Endothelial cell of umbilical vein (primary cell): ENCODE data around the gene PLAGL2. TPM values are rescaled to one million over a fixed set of nuclear protein-coding genes. Genes with fewer than 3 reads are reported as not detected.

Experiments used
- BruUV-seq: library from RNA; stranded (reverse); fragments of 400-500 nt; replicated peaks from 2 replicates; lab custom pipeline; 2021; lab: Mats Ljungman, UMichigan
- CTCF ChIA-PET: fragments of 300-600, 350-600 bp; sonication (Branson Sonifier 250); formaldehyde crosslinking; loops from one replicate; lab custom pipeline; 2021; ENCODE audit warnings: antibody characterized with exemption, inconsistent platforms; lab: Charles Lee
- POLR2A ChIA-PET: fragments of 300-600, 350-600 bp; sonication (Branson Sonifier 250); formaldehyde crosslinking; loops from one replicate; lab custom pipeline; 2021; ENCODE audit warnings: antibody characterized with exemption, inconsistent platforms; lab: Charles Lee
- DNase-seq: peaks from one replicate; pipeline ENCODE4 v3.0.0-alpha.2; 2011; ENCODE audit warnings: low read depth, low spot score
- FAIRE-seq: peaks from 2 replicates; lab custom pipeline; 2011; peaks lifted over from hg19 to GRCh38; lab: Jason Lieb, UNC
- H2AFZ ChIP-seq: 2 replicates; pipeline ENCODE4 v1.6.0; 2012; ENCODE audit warnings: low read depth, low read length, control low read depth, inconsistent platforms
- H3K27ac ChIP-seq: 2 replicates; pipeline ENCODE4 v1.5.1; 2011; ENCODE audit warnings: low read depth, mild to moderate bottlenecking, control low read depth, low read length, moderate library complexity; ENCODE audit not compliant: insufficient read depth
- H3K27me3 ChIP-seq, 2 experiments: 2 replicates each; pipeline versions ENCODE4 v1.6.0 to v1.6.1; 2011; ENCODE audit warnings: low read length in 2 of 2, mixed read lengths in 1 of 2; ENCODE audit not compliant: control insufficient read depth in 2 of 2, insufficient read depth in 2 of 2
- H3K36me3 ChIP-seq, 2 experiments: 2 replicates in 1 of 2; 3 replicates in 1 of 2; pipeline ENCODE4 v1.5.1; 2011; ENCODE audit warnings: low read length in 2 of 2, mild to moderate bottlenecking in 1 of 2, moderate library complexity in 1 of 2; ENCODE audit not compliant: control insufficient read depth in 2 of 2, insufficient read depth in 2 of 2; ENCODE audit errors: extremely low read depth in 1 of 2
- H3K4me1 ChIP-seq: 3 replicates; pipeline ENCODE4 v1.5.1; 2011; ENCODE audit warnings: mild to moderate bottlenecking, low read length; ENCODE audit not compliant: control insufficient read depth, insufficient read depth; ENCODE audit errors: extremely low read depth
- H3K4me2 ChIP-seq: 2 replicates; pipeline ENCODE4 v1.6.1; 2011; ENCODE audit warnings: low read length, control low read depth, mixed read lengths; ENCODE audit not compliant: insufficient read depth
- H3K4me3 ChIP-seq, 3 experiments: fragments of 200-600 bp in 1 of 3; sonication (generic), shearing (Covaris generic) in 1 of 3; replicated peaks in 1 of 3; 2 replicates each; pipeline ENCODE4 v1.5.1; 2011 to 2016; ENCODE audit warnings: control low read depth in 3 of 3, low read length in 3 of 3, mild to moderate bottlenecking in 2 of 3, inconsistent platforms in 1 of 3, low read depth in 1 of 3, moderate library complexity in 1 of 3; ENCODE audit not compliant: insufficient read depth in 1 of 3
- H3K79me2 ChIP-seq: 2 replicates; pipeline ENCODE4 v1.6.0; 2012; ENCODE audit warnings: low read length, inconsistent platforms; ENCODE audit not compliant: control insufficient read depth, insufficient read depth
- H3K9ac ChIP-seq: replicated peaks from 2 replicates; pipeline ENCODE3; 2011; ENCODE audit warnings: low read length, control low read depth; ENCODE audit not compliant: insufficient read depth; ENCODE audit errors: extremely low read depth
- H3K9me1 ChIP-seq: replicated peaks from 3 replicates; pipeline ENCODE4 v1.6.0; 2011; ENCODE audit warnings: mild to moderate bottlenecking, low read length; ENCODE audit not compliant: control insufficient read depth, insufficient read depth; ENCODE audit errors: extremely low read depth
- H3K9me3 ChIP-seq: replicated peaks from 2 replicates; pipeline ENCODE4 v1.5.1; 2012; ENCODE audit warnings: low read length, inconsistent platforms; ENCODE audit not compliant: control insufficient read depth, insufficient read depth
- H4K20me1 ChIP-seq: replicated peaks from 2 replicates; pipeline ENCODE3; 2011; ENCODE audit warnings: mild to moderate bottlenecking, low read length; ENCODE audit not compliant: control insufficient read depth, insufficient read depth; ENCODE audit errors: extremely low read depth
- FOS ChIP-seq: IDR thresholded peaks from 2 replicates; pipeline ENCODE4 v1.6.1; 2011; ENCODE audit warnings: mild to moderate bottlenecking, low read length, moderate library complexity, borderline replicate concordance; ENCODE audit not compliant: insufficient read depth
- GATA2 ChIP-seq: IDR thresholded peaks from 2 replicates; pipeline ENCODE4 v1.7.0; 2011; ENCODE audit warnings: low read depth, mild to moderate bottlenecking, moderate library complexity, mixed read lengths, low read length; ENCODE audit not compliant: insufficient read length, insufficient read depth
- JUN ChIP-seq: IDR thresholded peaks from 2 replicates; pipeline ENCODE4 v1.6.1; 2011; ENCODE audit warnings: borderline replicate concordance, low read depth; ENCODE audit not compliant: insufficient read length, insufficient read depth
- MYC ChIP-seq: IDR thresholded peaks from one replicate; pipeline ENCODE4 v1.6.1; 2011; ENCODE audit warnings: mild to moderate bottlenecking, low read depth, low read length
- POLR2AphosphoS5 ChIP-seq: IDR thresholded peaks from 2 replicates; pipeline ENCODE4 v1.6.1; 2012; ENCODE audit warnings: low read depth, mild to moderate bottlenecking, control low read depth, low read length, moderate library complexity; ENCODE audit not compliant: insufficient read depth
- dilution Hi-C: fragments of 300-500 bp; cut with MboI; formaldehyde crosslinking; loops from one replicate; pipeline ENCODE4 v1.15.0; 2019; ENCODE audit warnings: low sequenced_read_pairs; ENCODE audit not compliant: extremely low pct_ligation_motif_present
- intact Hi-C: fragments of 100-400 bp; cut with micrococcal nuclease; formaldehyde crosslinking; loops from one replicate; pipeline ENCODE4 v1.10.0; 2022
- polyA plus RNA-seq, 4 experiments: library from polyadenylated mRNA; depleted of rRNA in 3 of 4; stranded (reverse) in 3 of 4; unstranded in 1 of 4; fragments of >200 nt; gene quantifications; 2 replicates each; pipeline versions ENCODE4 v1.2.1 to v1.2.3, GENCODE V29; 2011 to 2012; ENCODE audit warnings: missing spikeins in 1 of 4
- total RNA-seq: library from RNA; stranded (reverse); gene quantifications from 2 replicates; pipeline ENCODE4 v1.2.3, GENCODE V29; 2021
- TF ChIP-seq, protein P1 (sequence below): IDR thresholded peaks from 2 replicates; pipeline ENCODE4 v1.6.1; 2011; ENCODE audit not compliant: insufficient read depth, insufficient read length
- TF ChIP-seq, protein P2 (sequence below), 2 donors: IDR thresholded peaks; 1 replicate in 1 of 2; 2 replicates in 1 of 2; pipeline ENCODE4 v1.5.1; 2011; ENCODE audit warnings: low read length in 2 of 2, mild to moderate bottlenecking in 2 of 2, moderate library complexity in 2 of 2, control low read depth in 1 of 2, inconsistent platforms in 1 of 2, low read depth in 1 of 2; ENCODE audit not compliant: insufficient read depth in 1 of 2; ENCODE audit errors: extremely low read depth in 1 of 2

The PLAGL2 gene
- total and polyA plus RNA-seq, 2 donors (not counting 3 experiments of a cell fraction or from before 2014, with no cell fraction given): 8.2 to 15.2 TPM

DNA sequence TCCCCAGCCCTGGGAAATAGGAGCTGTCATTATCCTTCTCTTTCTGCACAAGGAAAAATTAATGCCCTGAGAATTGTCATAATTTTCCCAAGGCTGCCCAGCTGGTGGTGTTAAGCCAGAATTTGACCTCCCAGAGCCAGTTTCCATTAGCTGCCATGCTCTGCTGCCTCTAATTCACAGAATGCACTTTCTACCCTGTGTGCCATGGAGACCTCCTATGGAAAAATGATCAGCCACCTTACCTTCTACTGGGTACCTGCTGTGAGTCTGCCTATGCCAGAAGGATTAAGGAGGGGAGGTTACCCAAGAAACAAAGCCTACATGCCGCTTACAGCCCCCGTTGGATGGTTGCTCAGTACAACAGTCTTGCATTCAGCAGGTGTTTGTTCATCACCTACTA is 29.3 kb upstream of the PLAGL2 start:
- Histone ChIP-seq H3K9me1 (no peaks in the 10 kb centered on the region), H3K9ac (no peak overlapping the region), H3K4me2 (no peak overlapping the region), H3K4me3 (no peak overlapping the region), H3K9me3 (no peaks in the 10 kb centered on the region), H3K27me3 (no peaks in the 10 kb centered on the region), H3K4me1 (no peaks in the 10 kb centered on the region), H3K79me2 (no peaks in the 10 kb centered on the region), H4K20me1 (no peaks in the 10 kb centered on the region), H2AFZ (no peak overlapping the region), H3K36me3 (peaks cover 9 to 32% of the 10 kb centered on the region in 2 experiments), H3K27ac (no peak overlapping the region)
- POLR2A ChIA-PET: no interaction called here
- no peak for TF ChIP-seq JUN
- TF ChIP-seq MYC: no peak
- TF ChIP-seq, protein P1, sequence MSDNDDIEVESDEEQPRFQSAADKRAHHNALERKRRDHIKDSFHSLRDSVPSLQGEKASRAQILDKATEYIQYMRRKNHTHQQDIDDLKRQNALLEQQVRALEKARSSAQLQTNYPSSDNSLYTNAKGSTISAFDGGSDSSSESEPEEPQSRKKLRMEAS: no peak
- intact Hi-C loops: no loop called here
- DNase-seq: no peak
- CTCF ChIA-PET: interaction anchor here (1.3 kb wide), 1 partner anchor 20 kb away, joined by 4 read pairs; no protein-coding TSS in a partner anchor
- no TSS peak for BruUV-seq
- dilution Hi-C loops: no loop called here
- no peak for FAIRE-seq

DNA sequence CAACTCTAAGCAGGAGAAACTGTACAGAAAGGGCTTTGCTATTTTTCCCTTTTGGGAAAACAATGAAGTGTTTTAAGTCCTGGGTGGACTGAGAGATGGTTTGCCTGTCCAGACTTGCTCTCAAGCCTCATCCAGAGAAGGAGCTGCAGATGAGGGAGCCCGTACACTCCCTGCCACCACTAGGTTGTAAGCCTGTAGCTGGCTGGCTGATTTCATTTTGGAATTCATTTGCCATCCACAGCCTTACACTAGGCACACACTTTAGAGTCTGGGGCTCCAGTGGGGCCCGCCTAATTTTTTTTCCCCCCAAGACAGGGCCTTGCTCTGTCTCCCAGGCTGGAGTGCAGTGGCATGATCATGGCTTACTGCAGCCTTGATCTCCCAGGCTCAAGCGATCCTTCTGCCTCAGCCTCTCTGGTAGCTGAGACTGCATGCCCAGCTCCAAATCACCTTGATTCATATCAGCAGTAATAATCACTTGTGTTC is 28.5 kb upstream of the PLAGL2 start:
- H3K27me3 ChIP-seq: no peaks in the 10 kb centered on the region
- dilution Hi-C loops: no loop called here
- no peaks in the 10 kb centered on the region for H3K9me1 ChIP-seq
- H3K4me2 ChIP-seq: no peak overlapping the region
- no peak for DNase-seq
- CTCF ChIA-PET: interaction anchor here (1.3 kb wide), 1 partner anchor 20 kb away, joined by 4 read pairs; no protein-coding TSS in a partner anchor
- intact Hi-C loops: no loop called here
- no peaks in the 10 kb centered on the region for H3K79me2 ChIP-seq
- no peak overlapping the region for H2AFZ ChIP-seq
- BruUV-seq: no TSS peak
- POLR2A ChIA-PET: no interaction called here
- H3K27ac ChIP-seq: no peak overlapping the region
- FAIRE-seq: no peak
- peaks cover 9 to 34% of the 10 kb centered on the region in 2 experiments for H3K36me3 ChIP-seq
- H3K9ac ChIP-seq: no peak overlapping the region
- H4K20me1 ChIP-seq: no peaks in the 10 kb centered on the region
- H3K9me3 ChIP-seq: no peaks in the 10 kb centered on the region
- no peaks in the 10 kb centered on the region for H3K4me1 ChIP-seq
- TF ChIP-seq, protein P1: no peak
- no peak for TF ChIP-seq FOS
- TF ChIP-seq, protein P2, sequence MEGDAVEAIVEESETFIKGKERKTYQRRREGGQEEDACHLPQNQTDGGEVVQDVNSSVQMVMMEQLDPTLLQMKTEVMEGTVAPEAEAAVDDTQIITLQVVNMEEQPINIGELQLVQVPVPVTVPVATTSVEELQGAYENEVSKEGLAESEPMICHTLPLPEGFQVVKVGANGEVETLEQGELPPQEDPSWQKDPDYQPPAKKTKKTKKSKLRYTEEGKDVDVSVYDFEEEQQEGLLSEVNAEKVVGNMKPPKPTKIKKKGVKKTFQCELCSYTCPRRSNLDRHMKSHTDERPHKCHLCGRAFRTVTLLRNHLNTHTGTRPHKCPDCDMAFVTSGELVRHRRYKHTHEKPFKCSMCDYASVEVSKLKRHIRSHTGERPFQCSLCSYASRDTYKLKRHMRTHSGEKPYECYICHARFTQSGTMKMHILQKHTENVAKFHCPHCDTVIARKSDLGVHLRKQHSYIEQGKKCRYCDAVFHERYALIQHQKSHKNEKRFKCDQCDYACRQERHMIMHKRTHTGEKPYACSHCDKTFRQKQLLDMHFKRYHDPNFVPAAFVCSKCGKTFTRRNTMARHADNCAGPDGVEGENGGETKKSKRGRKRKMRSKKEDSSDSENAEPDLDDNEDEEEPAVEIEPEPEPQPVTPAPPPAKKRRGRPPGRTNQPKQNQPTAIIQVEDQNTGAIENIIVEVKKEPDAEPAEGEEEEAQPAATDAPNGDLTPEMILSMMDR (IDR thresholded peaks at IDR 0.05; ENCODE audit: extremely low read depth in 1 of 2, insufficient read depth in 1 of 2, low read depth in 1 of 2, low read length in 2 of 2): no peak
- TF ChIP-seq MYC: no peak
- no peak for TF ChIP-seq POLR2AphosphoS5
- TF ChIP-seq GATA2: no peak
- H3K4me3 ChIP-seq: no peak overlapping the region
